ENCODE data around the gene CEND1.
A peak's percentile ranks its signal among the peaks of the same experiment; 100 is the strongest.
"Not testable (repeated sequence)": the region's sequence is repeated elsewhere in the genome, so short reads cannot be mapped to it uniquely, and the experiment has no call there.

CEND1 gene

GRCh38 chr11:763073-763463, 26.8 kb downstream of the CEND1 start:
- DNase-seq: no peak

- no peak for DNase-seq
Measured at GRCh38 chr11:762421-763072, 27.3 kb downstream of the CEND1 start.

GRCh38 chr11:761526-762108, 28.3 kb downstream of the CEND1 start:
- no peak for DNase-seq

- no peak for DNase-seq
Measured at GRCh38 chr11:760236-760635, 29.7 kb downstream of the CEND1 start.

GRCh38 chr11:749731-750130, 40.2 kb downstream of the CEND1 start:
- DNase-seq: no peak

- no peak for DNase-seq
Measured at GRCh38 chr11:748007-748359, 41.9 kb downstream of the CEND1 start.

GRCh38 chr11:747158-748006, 42.5 kb downstream of the CEND1 start, which contains the start of gene TALDO1:
TSS of gene TALDO1 (plus strand) at chr11:747464. CDS start at chr11:747482, 18 bp downstream.
- peak; percentile 61 for DNase-seq

GRCh38 chr11:746289-747157, 43.4 kb downstream of the CEND1 start:
- no peak for DNase-seq

GRCh38 chr11:745428-745827, 44.5 kb downstream of the CEND1 start:
- DNase-seq: no peak

GRCh38 chr11:742571-743201, 47.2 kb downstream of the CEND1 start:
- DNase-seq: no peak

GRCh38 chr11:742156-742546, 47.7 kb downstream of the CEND1 start:
- DNase-seq: no peak

GRCh38 chr11:737899-738298, 52.0 kb downstream of the CEND1 start:
- DNase-seq: not testable (repeated sequence)

GRCh38 chr11:737366-737765, 52.5 kb downstream of the CEND1 start:
- no peak for DNase-seq

Measured in NCI-H2081 treated with DMSO at 0.1 percent for 48 hours (cell line).